Glutamatergic neuron (in vitro differentiated cells): ENCODE results near the gene SLC6A14. TPM values are rescaled to one million over a fixed set of nuclear protein-coding genes. Genes with fewer than 3 reads are reported as not detected.

ENCODE experiments used
- DNase-seq: peaks from one replicate; pipeline ENCODE4 v3.0.0; 2022
- H3K27ac Mint-ChIP-seq: one replicate; pipeline ENCODE4 v1.8.0; 2020; ENCODE audit warnings: mild to moderate bottlenecking, mixed read lengths, inconsistent platforms; ENCODE audit not compliant: unreplicated experiment
- H3K27me3 Mint-ChIP-seq: one replicate; pipeline ENCODE4 v1.8.0; 2020; ENCODE audit warnings: mild to moderate bottlenecking, moderate library complexity, mixed read lengths, inconsistent platforms; ENCODE audit not compliant: unreplicated experiment
- H3K36me3 Mint-ChIP-seq: one replicate; pipeline ENCODE4 v1.8.0; 2020; ENCODE audit warnings: mild to moderate bottlenecking, mixed read lengths, inconsistent platforms; ENCODE audit not compliant: unreplicated experiment
- H3K4me1 Mint-ChIP-seq: one replicate; pipeline ENCODE4 v1.8.0; 2020; ENCODE audit warnings: mild to moderate bottlenecking, low read depth, mixed read lengths, inconsistent platforms; ENCODE audit not compliant: unreplicated experiment
- H3K4me3 Mint-ChIP-seq: one replicate; pipeline ENCODE4 v1.8.0; 2020; ENCODE audit warnings: mild to moderate bottlenecking, mixed read lengths, inconsistent platforms; ENCODE audit not compliant: unreplicated experiment
- H3K9me3 Mint-ChIP-seq: one replicate; pipeline ENCODE4 v1.8.0; 2020; ENCODE audit warnings: mild to moderate bottlenecking, moderate library complexity, mixed read lengths, inconsistent platforms; ENCODE audit not compliant: unreplicated experiment
- total RNA-seq: library from RNA; stranded (reverse); fragmentation: NEBNext Ultra II Directional; extraction: Animal tissue kit (Norgen Biotek cat#: 25700); gene quantifications from one replicate; pipeline ENCODE4 v1.2.1, GENCODE V29; 2021; ENCODE audit not compliant: unreplicated experiment
- TF ChIP-seq, protein P1 (sequence below): fragments of 200-600 bp; sonication (generic); IDR thresholded peaks from one replicate; pipeline ENCODE4 v1.5.0; 2021; ENCODE audit not compliant: partially characterized antibody, unreplicated experiment

SLC6A14 gene
- total RNA-seq, 1 donor from 2014 or later: not detected

- TF ChIP-seq, protein P1, sequence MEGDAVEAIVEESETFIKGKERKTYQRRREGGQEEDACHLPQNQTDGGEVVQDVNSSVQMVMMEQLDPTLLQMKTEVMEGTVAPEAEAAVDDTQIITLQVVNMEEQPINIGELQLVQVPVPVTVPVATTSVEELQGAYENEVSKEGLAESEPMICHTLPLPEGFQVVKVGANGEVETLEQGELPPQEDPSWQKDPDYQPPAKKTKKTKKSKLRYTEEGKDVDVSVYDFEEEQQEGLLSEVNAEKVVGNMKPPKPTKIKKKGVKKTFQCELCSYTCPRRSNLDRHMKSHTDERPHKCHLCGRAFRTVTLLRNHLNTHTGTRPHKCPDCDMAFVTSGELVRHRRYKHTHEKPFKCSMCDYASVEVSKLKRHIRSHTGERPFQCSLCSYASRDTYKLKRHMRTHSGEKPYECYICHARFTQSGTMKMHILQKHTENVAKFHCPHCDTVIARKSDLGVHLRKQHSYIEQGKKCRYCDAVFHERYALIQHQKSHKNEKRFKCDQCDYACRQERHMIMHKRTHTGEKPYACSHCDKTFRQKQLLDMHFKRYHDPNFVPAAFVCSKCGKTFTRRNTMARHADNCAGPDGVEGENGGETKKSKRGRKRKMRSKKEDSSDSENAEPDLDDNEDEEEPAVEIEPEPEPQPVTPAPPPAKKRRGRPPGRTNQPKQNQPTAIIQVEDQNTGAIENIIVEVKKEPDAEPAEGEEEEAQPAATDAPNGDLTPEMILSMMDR: no peak
- no peak for DNase-seq
- Mint-ChIP-seq H3K4me1 (no peaks in the 10 kb centered on the region), H3K9me3 (no peaks in the 10 kb centered on the region), H3K27me3 (peaks cover 2% of the 10 kb centered on the region), H3K36me3 (no peaks in the 10 kb centered on the region), H3K4me3 (no peak within 1 kb of the TSS), H3K27ac (no peak within 1 kb of the TSS)
Observed at GRCh38 chrX:116462822-116463221, 26.4 kb downstream of the SLC6A14 start, which contains the start of gene CT83. TSS of gene CT83 (minus strand) at chrX:116462976. CDS start at chrX:116462856, 120 bp downstream.

DNA sequence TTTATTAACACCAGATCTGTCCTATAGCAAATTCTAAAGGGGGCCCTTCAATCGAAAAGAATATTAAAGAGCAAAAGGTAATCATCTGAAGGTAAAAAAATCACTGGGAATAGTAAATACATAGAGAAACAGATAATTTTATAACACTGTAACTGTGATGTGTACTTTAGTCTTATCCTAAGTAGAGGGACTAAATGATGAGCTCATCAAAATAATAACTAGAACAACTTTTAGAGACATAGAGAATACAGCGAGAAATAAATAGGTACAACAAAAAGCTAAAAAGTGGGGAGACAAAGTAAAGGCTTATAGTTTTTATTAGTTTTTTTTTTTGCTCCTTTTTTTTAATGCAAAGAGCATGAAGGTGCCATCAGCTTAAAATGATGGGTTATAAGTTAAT is 43.7 kb downstream of the SLC6A14 start:
- H3K27me3 Mint-ChIP-seq: no peaks in the 10 kb centered on the region
- TF ChIP-seq, protein P1: no peak

DNA sequence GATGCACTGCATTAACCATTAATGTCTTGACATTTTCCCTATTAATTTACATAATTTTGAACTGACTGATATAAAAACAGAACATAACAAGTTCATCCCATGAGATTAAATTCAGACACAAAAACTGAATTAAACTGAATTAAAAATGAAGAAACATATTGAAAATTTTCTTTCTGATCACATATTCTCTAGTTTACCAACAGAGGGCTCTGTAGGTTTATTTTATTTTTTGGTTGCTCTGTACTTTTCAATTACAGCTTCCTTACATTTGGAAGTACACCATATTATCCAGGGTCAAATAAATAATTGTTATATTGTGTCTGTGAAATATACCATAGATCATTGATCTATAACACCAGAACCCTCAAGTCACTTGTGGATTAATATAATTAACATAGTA is 53.7 kb downstream of the SLC6A14 start:
- H3K27ac Mint-ChIP-seq: no peak overlapping the region
- no peak overlapping the region for H3K4me3 Mint-ChIP-seq
- H3K4me1 Mint-ChIP-seq: no peaks in the 10 kb centered on the region
- no peak for DNase-seq
- H3K9me3 Mint-ChIP-seq: no peaks in the 10 kb centered on the region
- H3K27me3 Mint-ChIP-seq: no peaks in the 10 kb centered on the region
- H3K36me3 Mint-ChIP-seq: no peaks in the 10 kb centered on the region
- TF ChIP-seq, protein P1: peak; percentile 20

More for the DNA sequence above, 43.7 kb downstream of the SLC6A14 start:
- Mint-ChIP-seq H3K4me1 (no peaks in the 10 kb centered on the region), H3K36me3 (no peaks in the 10 kb centered on the region), H3K9me3 (no peaks in the 10 kb centered on the region), H3K27ac (no peak overlapping the region), H3K4me3 (no peak overlapping the region)
- DNase-seq: no peak

DNA sequence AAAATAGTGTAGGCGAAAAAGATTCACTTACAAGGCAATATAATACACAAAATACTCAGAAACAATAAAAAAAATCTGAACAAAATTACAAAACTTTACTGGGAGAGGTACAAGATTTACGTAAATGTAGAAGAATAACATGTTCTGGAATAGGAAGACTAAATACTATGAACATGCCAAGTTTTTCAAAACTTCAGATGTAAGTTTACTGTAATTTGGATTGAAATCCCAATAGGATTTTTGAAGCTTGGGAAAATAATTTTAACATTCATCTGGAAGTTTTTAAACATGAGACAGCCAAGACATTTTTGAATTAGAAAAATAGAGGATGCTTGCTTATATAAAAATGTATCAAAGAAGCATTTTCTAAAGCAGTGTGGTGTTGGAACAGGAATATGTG is 56.9 kb downstream of the SLC6A14 start:
- no peaks in the 10 kb centered on the region for H3K27me3 Mint-ChIP-seq
- no peak overlapping the region for H3K4me3 Mint-ChIP-seq

DNA sequence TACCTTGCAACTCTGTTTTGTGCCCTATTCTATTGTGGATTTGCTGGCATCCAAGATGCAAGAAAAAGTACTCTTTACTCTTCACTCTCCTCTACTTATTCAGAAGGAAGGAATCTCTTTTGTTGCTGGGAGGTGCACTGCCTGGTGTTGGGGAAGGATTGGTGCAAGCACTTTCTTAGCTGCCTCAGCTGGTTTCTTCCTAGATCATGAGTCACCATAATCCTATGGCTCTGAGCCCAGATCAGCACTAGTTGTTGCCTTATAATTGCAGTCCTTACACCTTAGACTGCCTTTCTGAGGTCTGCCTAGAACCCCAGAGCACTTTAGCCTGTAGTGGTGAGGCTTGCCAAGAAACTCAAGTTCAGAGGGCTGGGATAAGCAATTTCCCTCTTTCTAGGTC is 63.4 kb downstream of the SLC6A14 start:
- no peak for DNase-seq
- Mint-ChIP-seq H3K27ac (no peak overlapping the region), H3K36me3 (no peaks in the 10 kb centered on the region), H3K4me1 (no peaks in the 10 kb centered on the region), H3K9me3 (no peaks in the 10 kb centered on the region), H3K4me3 (no peak overlapping the region), H3K27me3 (no peaks in the 10 kb centered on the region)
- TF ChIP-seq, protein P1: no peak

More for the DNA sequence above, 56.9 kb downstream of the SLC6A14 start:
- no peaks in the 10 kb centered on the region for H3K9me3 Mint-ChIP-seq
- H3K4me1 Mint-ChIP-seq: no peaks in the 10 kb centered on the region
- H3K27ac Mint-ChIP-seq: no peak overlapping the region
- TF ChIP-seq, protein P1: no peak
- no peaks in the 10 kb centered on the region for H3K36me3 Mint-ChIP-seq
- DNase-seq: no peak

Other genes starting within 250 kb of the SLC6A14 start
- not detected for gene CT83, start 26.4 kb downstream of the SLC6A14 start, total RNA-seq